ENCODE data around the gene LRCH4. TPM values are rescaled to one million over a fixed set of nuclear protein-coding genes. Genes with fewer than 3 reads are reported as not detected.

The LRCH4 gene
- total and polyA plus RNA-seq, 11 donors: 18.5 to 46.6 (median 34.1) TPM

- ATAC-seq (no peak), DNase-seq (peak in 3 of 5 donors; percentile 19 to 52 (median 24))
- Histone ChIP-seq H3K36me3 (peaks cover 3 to 41% (median 35%) of the 10 kb centered on the region in 9 donors), H3K27me3 (no peaks in the 10 kb centered on the region), H3K4me3 (no peak overlapping the region), H3K9me3 (no peaks in the 10 kb centered on the region), H3K4me1 (peaks cover 0 to 26% (median 13%) of the 10 kb centered on the region in 12 donors), H3K27ac (no peak overlapping the region)
- TF ChIP-seq CTCF (IDR thresholded peaks at IDR 0.05) (no peak), POLR2A (IDR thresholded peaks at IDR 0.05) (no peak)
- intact Hi-C loops (cut with DNase I): no loop called here
- WGBS, 4 donors: 84 to 87% (median 86%) methylated on average over 18 to 20 of the region's 20 CpGs
Measured at GRCh38 chr7:100572281-100572948, 13.5 kb downstream of the LRCH4 start.

GRCh38 chr7:100571829-100572116 lies 14.2 kb downstream of the LRCH4 start:
- no peaks in the 10 kb centered on the region for H3K9me3 ChIP-seq
- TF ChIP-seq CTCF (IDR thresholded peaks at IDR 0.05) (no peak), POLR2A (IDR thresholded peaks at IDR 0.05) (no peak)
- intact Hi-C loops (cut with DNase I): loop anchor here in 1 of 10 donors (2.0 kb wide), 1 partner anchor 13 kb away; no protein-coding TSS in a partner anchor
- ATAC-seq (no peak), DNase-seq (peak in 1 of 5 donors; percentile 6)
- no peak overlapping the region for H3K4me3 ChIP-seq
- H3K27me3 ChIP-seq: no peaks in the 10 kb centered on the region
- peaks cover 0 to 26% (median 13%) of the 10 kb centered on the region in 12 donors for H3K4me1 ChIP-seq
- peaks cover under 1 to 35% (median 28%) of the 10 kb centered on the region in 9 donors for H3K36me3 ChIP-seq
- no peak overlapping the region for H3K27ac ChIP-seq
- 98 to 100% (median 99%) methylated on average over 1 to 2 of the region's 2 CpGs for WGBS, 4 donors

GRCh38 chr7:100570954-100571828 lies 14.7 kb downstream of the LRCH4 start:
- H3K36me3 ChIP-seq: peaks cover 0 to 30% (median 22%) of the 10 kb centered on the region in 9 donors
- no peak for ATAC-seq
- 72 to 77% (median 74%) methylated on average over 15 to 26 of the region's 26 CpGs for WGBS, 4 donors
- no peak overlapping the region for H3K27ac ChIP-seq
- no peak for TF ChIP-seq CTCF (IDR thresholded peaks at IDR 0.05)
- TF ChIP-seq POLR2A (IDR thresholded peaks at IDR 0.05): no peak
- H3K4me1 ChIP-seq: peaks cover 0 to 26% (median 13%) of the 10 kb centered on the region in 12 donors
- H3K9me3 ChIP-seq: no peaks in the 10 kb centered on the region
- no peak overlapping the region for H3K4me3 ChIP-seq
- no peaks in the 10 kb centered on the region for H3K27me3 ChIP-seq
- peak in 3 of 5 donors; percentile 17 to 65 (median 23) for DNase-seq
- intact Hi-C loops (cut with DNase I): loop anchor here in 1 of 10 donors (2.0 kb wide), 1 partner anchor 14 kb away; no protein-coding TSS in a partner anchor

Data from heart left ventricle (tissue), 16 donors.